ENCODE measurements around the gene PDRG1.
"Not testable (repeated sequence)": the region's sequence is repeated elsewhere in the genome, so short reads cannot be mapped to it uniquely, and the experiment has no call there.

The PDRG1 gene

DNA sequence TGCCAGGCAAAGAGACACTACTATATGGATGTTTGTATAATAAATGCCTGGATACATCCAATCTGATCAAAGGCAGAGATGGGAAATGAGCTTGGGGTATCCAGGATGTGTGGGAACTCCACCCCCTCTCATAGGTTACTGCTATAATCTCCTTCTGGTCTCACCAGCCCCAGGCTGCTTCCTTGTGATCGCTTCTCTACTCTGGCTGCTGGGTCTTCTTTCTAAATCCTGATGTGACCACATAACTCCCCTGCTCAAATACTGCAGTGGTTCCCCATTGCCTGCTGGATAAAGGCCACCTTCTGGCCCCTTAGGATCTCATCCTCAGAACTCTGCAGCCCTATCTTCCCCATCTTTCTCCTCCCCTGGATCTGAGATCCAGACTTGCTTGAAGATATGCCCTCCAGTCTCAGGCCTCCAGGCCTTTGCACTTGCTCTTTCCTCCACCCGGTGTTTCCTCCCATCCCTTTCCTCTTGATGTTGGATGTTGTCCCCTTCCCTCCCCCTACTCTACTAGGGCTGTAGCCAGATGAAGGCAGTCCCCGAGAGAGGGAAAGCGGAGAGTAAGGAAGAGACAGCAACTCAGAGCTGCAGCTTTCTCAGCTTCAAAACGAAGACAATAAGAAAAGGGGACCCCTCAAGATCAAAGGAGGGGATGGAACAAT, 15.3 kb upstream of the PDRG1 start:
- no peak for DNase-seq

DNA sequence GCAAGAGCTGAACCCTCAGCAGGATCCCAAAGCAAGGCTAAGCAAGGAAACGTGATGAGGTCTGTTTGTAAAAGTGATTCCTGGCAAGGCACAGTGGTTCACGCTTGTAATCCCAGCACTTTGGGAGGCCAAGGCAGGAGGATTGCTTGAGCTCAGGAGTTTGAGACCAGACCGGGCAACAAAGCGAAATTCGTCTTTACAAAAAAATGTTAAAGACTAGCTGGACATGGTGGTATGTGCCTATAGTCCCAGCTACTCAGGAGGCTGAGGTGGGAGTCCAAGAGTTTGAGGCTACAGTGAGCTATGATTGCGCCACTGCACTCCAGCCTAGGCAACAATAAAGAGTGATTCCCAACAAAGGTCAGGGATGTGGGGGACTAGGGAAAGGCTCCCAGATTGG, 12.0 kb upstream of the PDRG1 start:
- no peak for DNase-seq

DNA sequence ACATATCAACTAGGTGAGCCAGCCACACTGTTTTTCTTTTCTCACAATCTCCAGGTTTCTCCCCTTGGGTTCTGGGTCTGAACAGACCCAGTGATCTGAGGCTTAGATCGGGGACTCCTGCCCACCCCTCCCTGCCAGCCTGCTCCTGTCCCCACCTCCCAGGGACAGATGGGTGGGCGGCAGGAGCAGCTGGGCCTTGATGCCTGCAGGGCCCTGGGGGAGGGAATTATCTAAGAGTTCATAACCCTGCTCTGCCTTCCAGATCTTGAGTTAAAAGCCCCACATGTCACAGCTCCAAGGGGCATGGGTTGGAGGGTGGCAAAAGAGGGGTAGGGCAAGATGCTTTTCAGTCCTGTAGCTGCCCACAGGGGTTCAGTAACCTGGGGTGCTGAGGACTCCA, 10.9 kb upstream of the PDRG1 start:
- DNase-seq: no peak

DNA sequence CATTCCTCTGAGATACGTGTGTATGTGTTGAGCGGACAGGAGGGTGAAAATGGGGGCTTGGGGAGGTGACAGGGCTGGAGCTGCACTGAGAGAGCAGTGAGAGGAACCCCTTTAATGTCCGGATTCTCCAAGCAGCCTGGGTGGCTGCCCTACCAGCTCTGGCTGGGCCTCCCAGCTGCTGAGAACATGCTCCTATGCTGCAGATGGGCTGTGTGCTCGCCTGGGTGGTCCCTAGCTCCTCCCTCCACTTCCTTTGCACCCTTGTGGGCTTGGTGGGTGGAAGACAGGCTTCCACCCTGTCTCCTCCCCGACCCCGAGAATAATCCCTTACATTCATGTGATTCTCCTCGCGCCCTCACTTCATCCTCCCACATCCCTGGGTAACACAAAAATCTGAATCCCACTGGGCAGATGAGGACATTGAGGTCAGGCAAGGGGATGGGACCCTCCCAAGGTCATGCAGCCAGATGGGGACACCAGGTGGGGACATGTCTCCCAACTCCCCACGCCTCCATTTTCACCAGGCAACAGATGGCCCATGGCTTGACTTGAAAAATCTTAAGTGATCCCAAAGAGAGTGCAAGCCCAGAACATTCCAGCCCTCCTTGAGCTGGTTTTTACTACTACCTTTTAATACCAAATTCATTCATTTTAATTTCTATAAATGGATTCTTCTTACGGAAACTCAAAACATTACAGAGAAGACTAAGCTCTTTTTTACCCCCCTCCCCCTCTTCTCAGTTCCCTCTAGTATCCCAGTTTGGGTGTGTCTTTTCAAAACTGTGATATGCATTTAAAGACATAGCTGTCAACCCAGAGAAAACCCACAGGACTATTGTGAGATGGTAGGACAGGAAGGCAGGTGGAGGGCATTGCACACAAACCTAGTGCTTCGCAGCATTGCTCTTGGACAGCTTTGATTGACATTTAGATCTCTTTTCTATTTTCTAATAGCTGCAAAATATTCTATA, 5.0 kb upstream of the PDRG1 start:
- no peak for DNase-seq

DNA sequence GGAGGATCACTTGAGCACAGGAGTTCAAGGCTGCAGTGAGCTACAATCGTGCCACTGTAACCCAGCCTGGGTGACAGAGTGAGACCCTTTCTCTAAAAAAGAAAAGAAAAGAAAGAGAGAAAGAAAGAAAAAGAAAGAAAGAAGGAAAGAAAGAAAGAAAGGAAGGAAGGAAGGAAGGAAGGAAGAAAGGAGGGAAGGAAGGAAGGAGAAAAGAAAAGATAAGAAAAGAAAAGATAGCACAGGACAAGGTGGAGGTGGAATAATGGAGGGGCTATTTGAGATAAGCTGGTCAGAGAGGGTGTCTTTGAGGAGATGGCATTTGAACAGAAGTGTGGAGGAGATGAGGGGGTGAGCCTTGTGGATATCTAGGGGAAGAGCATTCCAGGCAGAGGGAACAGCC, 2.7 kb upstream of the PDRG1 start:
- no peak for DNase-seq

DNA sequence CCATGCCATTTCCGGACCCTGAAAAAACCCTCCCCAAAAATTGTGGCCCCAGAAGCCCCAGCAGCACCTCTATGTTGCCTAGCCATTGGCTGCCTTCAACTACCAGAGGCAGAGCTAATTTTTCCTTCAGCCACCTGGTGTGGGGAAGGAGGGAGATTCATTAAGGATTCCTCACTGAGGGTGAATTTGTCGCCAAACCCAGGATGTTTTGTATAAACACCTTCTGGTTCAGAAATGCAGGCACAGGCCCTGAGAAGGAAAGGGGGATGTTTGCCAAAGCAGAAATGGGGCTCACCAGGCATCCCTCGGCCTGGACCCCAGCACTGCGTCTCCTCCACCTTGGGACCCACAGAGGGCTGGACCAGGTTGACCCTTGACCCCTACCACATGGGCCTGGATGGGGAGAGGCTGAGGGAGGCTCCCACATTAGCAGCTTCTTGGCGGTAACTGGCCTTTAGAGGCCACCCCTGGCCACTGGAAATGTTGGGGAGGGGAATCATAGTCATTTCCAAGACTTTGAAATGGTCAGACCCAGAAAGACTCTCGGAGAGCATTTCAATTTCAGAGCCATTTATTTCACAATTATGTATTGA, 1.8 kb upstream of the PDRG1 start:
- no peak for DNase-seq

DNA sequence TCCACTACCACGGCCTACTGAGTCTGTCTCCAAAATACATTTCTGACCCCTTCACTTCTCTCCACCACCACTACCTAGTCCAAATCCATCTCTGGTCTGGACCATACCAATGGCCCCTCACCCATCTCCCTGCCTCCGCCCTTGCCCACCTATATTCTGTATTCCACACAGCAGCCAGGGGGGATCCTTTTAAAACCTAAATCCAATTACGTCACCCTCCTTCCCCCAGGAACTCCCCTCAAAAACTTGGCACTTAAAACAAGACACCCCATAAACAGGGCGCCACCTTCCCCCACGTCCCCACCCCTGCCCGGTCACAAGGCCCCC, 680 bp downstream of the PDRG1 start:
- DNase-seq: no peak

DNA sequence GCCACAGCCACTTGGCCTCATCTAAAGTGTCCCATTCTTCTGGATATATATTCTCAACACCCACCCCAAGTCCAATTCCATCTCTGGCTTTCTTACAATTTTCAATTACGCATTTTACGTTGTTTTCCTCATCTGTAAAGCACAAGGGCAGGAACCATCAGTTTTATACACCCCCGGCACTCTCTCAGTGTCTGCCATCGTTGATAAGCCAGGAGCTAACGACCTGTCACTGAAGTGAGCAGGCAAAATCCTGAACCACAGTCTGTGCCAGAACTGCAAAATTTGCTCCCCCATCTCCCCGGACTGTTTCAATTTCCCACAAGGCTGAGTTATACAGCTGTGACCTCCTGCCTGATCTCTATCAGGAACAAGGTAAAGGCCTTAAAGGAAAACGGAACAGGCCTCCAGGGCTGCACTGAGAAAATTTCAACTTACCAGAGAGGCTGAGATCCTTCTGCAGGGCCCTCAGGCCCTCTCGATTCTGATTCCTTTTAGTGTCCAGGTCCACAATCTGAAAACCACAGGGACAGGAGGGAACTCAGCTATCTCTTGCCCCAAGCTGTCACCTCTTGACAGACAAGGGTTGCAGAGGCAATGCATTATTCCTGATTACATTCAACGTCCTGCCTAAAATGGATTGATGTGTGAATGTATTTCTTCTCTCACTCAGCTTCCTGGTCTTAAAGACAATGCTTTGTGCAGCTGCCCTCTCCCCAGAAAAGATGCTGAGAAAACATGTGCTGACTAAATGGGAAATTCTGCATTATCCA, 1.8 kb downstream of the PDRG1 start:
- DNase-seq: no peak

DNA sequence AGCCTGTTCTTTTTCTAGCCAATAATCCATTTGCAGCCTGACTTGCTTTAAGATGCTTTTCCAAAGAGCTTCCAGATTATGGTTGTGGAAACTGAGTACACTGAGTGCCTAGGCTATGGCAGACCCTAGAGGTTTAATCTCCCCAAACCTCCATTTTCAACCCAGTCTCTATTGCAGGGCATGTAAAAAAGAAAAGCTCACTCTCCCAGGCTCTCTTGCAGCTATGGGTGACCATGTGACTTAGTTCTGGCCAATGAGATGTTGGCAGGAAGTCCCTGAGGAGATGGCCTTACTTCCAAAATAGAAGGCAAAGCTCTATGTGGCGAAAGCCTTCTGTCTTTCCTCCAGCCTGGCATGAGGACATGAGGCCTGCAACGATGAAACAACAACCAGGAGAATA, 3.8 kb downstream of the PDRG1 start:
- DNase-seq: no peak

DNA sequence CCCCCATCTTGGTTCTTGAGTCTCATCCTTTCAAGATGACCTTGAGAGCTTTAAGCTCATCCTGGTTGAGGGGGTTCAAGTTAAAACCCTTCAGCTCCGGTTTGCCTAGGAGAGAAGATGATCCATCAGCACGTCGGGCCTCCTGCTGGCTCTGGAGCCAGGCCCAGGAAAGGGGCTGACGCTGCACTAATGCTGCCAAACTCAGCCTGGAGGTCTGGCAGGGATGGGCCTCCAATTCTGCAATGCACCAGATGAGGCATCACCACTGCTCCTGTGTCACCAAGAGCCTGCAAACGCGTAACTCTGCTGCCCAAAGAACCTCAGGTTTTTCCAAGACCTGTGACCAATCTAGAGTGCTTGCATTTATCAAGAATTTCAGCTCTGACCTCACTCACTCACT, 6.1 kb downstream of the PDRG1 start:
- DNase-seq: no peak

DNA sequence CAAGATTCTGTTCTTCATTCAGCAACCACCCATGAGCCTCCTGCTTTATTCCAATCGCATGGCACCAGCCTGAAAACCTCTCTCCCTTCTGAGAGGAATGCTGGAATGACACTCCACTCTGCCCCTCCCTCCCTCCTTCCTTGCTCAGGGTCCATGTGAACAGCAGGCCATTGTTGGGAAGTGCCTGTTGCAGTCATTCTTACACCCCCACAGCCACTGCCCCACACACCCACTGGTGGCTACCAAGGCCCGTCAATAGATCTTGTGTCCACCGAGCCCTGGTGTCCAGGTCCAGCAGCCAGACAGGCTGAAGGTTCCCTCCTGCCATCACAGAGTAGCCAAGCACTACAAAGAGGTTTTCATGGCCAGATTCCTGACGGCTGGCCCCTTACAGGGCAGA, 6.5 kb downstream of the PDRG1 start:
- DNase-seq: no peak

DNA sequence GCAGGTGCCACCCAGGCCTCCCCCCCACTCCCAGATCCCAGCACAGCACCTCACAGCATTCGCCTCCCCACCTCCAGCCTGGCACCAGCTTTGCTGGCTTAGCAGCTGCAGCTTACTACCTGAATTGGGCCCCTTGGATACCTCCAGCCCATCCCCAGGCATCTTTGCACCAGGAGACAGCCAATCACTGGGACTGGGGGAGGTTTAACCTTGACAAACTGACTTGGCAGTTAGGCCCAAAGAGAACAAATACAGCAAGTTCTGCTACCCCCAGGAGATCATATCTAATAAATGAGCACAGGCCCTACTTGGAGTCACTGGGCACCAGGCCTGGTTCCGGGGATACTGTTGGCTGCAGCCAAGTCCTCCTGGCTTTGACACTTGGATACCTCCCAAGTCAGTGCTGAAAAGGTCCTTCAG, 8.8 kb downstream of the PDRG1 start:
- DNase-seq: no peak

DNA sequence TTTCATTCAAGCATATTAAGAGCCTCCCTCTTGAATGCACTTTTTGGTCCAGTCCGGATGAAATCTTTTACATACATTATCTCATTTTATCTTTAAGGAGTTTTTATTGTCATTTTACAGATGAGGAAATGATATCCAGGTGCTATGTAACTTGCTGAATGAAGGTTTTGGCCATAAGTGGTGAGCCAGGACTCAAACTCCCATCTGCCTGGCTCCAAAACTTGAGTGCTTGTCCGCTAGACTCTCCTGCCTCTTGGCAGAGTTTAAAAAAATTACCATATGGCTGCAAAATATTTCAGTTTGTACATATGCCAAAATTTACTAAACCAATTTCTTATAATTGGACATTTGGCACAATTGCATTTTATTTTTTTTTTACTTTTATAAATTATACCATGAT, 12.2 kb downstream of the PDRG1 start:
- no peak for DNase-seq

DNA sequence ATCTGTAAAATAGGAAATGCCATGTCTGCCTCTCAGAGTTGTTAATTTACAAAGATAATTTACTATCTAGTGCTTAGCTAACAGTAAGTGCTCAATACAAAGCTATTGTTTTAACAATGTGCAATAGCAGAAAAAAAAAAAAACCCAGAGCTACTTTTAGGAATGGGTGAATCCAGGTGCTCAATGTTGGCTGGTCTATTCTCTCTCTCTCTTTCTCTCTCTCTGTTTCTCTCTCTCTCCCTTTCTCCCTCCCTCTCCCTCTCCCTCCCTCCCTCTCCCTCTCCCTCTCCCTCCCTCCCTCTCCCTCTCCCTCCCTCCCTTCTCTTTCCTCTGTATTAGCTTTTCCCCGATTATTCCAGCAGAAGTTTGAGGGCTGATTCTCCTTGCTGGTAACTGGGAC, 14.0 kb downstream of the PDRG1 start:
- DNase-seq: no peak

DNA sequence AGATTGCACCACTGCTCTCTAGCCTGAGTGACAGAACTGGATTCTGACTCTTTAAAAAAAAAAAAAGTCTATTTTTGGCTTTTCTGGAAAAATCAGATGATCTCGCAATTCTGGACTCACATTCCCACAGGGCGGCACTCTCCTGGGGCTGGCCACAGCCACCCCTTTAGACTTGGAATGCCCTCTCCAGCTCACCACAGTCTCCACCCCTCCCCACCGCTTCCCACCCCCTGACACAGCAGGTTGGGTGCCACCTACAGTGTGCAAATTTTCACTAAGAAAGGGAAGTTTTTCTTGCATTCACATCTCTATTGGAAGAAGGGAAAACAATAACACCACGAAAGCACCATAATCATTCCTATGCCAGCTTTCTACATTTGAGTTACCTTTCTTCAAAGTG, 15.4 kb downstream of the PDRG1 start:
- no peak for DNase-seq

DNA sequence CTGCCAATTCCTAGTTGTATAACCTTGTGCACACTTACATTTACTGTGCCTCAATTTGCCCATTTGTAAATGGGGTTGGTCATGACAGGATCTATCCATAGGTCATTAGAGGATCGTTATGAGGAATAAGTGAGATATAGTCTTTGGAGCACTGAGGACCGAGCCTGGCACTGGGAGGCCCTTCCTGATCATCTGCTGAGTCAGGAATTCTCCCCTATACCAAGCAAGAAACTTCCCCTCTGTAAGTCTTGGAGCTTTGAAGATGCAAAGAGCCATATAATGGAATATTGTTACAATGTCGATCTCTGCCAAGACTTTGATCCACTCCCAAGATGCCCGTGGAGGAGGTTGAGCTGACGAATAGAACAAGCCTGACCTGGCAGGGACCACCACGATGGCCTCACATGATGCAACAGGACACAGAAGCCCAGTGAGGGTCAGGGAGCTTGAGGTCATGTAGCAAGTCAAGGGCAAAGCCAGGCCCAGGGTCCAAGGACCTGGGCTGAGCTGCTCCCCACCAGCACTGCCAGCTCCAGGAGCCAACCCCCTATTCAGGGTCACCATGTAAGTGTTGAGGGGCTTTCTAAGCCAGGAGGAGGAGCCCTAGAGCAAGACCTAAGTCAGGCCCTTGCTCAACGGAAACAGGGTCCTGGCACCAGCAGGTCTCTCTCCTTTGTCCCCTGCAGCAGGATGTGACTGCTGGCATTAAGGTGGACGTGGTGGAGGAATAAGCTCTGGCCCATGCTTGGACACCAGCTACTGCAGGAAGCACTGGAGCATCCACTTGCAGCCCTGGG, 16.7 kb downstream of the PDRG1 start:
- no peak for DNase-seq

DNA sequence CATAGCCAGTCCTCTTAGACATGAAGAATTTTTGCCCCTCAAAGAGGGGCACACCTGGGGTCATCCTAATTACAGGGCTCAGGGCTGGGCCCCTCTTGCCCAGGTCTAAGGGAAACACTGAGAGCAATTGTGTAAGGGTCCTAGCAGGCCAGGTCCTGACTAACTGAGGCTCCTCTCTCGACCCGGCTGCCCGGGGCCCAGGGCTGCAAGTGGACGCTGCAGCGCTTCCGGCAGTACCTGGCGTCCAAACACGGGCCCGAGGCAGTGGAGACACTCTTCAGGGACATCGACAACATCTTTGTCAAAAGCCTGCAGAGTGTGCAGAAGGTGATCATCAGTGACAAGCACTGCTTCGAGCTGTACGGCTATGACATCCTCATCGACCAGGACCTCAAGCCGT, 17.4 kb downstream of the PDRG1 start:
- no peak for DNase-seq

DNA sequence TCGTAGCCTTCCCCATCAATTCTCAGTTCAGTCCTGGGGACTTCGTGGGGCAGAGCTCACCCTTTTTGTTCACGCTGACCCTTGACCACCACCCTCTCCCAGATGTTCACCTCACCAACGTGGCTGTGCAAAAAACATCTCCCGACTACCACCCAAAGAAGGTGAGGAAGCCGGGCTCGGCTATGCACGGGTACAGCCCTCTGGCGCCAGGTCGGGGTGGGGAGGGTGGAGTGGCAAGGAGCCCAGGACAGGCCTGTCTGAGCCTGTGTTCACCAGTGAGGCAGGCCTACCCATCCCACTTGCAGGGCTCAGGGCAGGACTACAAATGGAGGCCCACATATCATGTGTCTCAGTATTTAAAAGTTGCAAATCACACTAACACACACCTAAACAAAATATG, 18.1 kb downstream of the PDRG1 start:
- DNase-seq: no peak

DNA sequence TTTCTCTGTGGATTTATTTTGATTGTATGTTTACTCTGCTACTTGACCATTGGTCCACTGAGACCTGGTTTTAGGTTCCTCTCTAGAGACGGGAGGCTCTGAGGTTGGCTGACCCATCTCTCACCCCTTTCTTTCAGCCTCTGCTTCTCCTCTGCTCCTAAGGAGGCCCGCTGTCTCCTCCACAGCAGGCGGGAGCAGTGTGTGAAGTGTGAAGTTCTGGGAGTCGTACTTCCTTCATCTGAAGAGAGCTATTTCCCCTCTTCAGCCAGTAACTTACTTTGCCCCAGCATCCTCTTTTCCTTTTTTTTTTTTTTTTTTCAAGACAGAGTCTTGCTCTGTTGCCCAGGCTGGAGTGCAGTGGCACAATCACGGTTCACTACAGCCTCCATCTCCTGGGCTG, 21.1 kb downstream of the PDRG1 start:
- no peak for DNase-seq

DNA sequence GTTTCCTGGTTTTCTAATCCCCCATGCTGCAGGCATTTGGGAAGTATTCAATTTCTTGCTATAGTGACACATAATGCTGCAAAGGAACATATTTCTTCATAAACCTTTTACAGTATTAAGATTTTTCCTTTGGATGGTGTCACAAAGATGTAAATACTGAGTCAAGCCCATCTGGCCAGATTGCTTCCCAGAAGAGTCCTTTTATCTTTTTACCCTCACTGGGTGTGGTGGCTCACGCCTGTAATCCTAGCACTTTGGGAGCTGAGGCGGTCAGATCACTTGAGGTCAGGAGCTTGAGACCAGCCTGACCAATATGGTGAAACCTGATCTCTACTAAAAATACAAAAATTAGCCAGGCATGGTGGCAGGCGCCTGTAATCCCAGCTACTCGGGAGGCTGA, 22.2 kb downstream of the PDRG1 start:
- DNase-seq: not testable (repeated sequence)

DNA sequence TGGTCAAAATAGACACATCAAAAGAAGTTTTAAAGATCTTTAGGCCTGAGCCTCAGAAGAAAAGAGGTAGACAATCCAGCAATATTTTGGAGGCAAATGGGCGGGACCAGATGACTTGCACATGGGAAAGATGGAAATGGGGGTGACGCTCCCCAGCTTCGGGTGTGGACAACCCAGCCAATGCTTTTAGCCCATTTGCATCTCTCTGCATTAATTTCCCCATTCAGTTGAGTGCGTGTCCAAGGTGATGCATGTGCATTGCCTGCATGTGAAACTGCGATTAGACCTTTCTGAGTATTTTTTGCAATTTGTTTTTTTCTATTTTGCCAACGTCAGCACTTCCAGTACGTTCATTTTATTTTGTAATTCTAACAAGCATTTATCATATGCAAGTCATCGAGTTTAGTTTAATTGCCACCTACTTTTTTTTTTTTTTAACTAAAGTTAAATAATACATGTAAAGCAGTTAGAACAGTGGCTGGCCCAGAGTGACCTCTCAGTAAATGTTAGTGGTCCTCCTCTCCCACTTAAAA, 24.2 kb downstream of the PDRG1 start:
- no peak for DNase-seq

DNA sequence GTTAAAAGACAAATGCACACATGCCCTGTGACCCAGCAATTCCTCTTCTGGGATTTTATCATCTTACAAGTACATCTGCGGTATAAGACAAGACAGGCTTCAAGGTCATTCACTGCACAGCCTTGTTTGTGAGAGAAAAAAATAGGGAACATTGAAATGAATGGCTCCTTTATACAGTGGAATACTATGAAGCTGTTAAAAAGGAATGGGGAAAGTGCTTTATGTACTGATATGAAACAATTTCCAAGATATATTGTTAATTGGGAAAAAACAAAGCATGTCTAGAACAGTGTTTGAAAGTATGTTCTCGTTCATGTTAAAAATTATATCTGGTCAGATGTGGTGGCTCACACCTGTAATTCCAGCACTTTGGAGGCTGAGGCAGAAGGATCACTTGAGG, 25.4 kb downstream of the PDRG1 start:
- no peak for DNase-seq

Data from activated CD4-positive, alpha-beta T cell treated with anti-CD3 and anti-CD28 coated beads, Interleukin-2, amount 50 U/mL, for 4 hours (primary cell).